Measurements from ENCODE around the gene OR2T11. TPM values are rescaled to one million over a fixed set of nuclear protein-coding genes. Genes with fewer than 3 reads are reported as not detected.
A peak's percentile ranks its signal among the peaks of the same experiment; 100 is the strongest.
"Not testable (repeated sequence)": the region's sequence is repeated elsewhere in the genome, so short reads cannot be mapped to it uniquely, and the experiment has no call there.

Gene OR2T11
- total and polyA plus RNA-seq, 8 donors: 0.04 to 0.12 (median 0.09) TPM; not detected in 5

GRCh38 chr1:248641583-248641982 lies 6.7 kb upstream of the OR2T11 start:
- H3K36me3 ChIP-seq; H3K4me3 ChIP-seq; H3K27ac ChIP-seq; H3K27me3 ChIP-seq; FAIRE-seq; intact Hi-C loops (cut with DNase I); ATAC-seq; DNase-seq; H3K4me1 ChIP-seq; H3K9me3 ChIP-seq: not testable (repeated sequence)
- 79% methylated on average over 4 of the region's 5 CpGs; no CpG with 5 or more reads in 1 of the 2 donors for WGBS, 2 donors

GRCh38 chr1:248640906-248641305 lies 6.0 kb upstream of the OR2T11 start:
- no CpG with 5 or more reads among the region's 3 CpGs for WGBS, 2 donors

DNA sequence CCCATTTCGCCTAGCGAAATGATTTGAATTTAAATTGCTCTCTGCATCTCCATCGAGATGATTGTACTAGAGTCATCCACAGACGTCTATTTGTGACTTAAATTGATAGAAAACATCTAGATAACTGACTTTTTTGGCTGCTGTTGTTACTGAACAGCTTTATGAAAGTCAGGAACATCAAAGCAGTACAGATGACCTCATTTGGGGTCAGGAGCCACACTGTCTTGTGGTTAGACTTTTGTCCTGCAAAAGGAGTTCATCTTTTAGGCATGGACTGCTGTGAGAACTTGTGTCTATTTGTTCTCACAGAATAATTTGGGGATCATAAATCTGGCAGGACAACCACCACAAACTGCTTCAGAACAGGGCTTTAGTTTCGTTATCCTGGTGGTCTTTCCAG lies 4.8 kb upstream of the OR2T11 start:
- intact Hi-C loops (cut with DNase I); DNase-seq; H3K4me1 ChIP-seq; H3K9me3 ChIP-seq; ATAC-seq; H3K36me3 ChIP-seq; H3K27ac ChIP-seq; H3K4me3 ChIP-seq; FAIRE-seq; H3K27me3 ChIP-seq: not testable (repeated sequence)
- no CpG with 5 or more reads among the region's 5 CpGs for WGBS, 2 donors

More at GRCh38 chr1:248640906-248641305, 6.0 kb upstream of the OR2T11 start:
- H3K9me3 ChIP-seq; H3K36me3 ChIP-seq; FAIRE-seq; H3K27ac ChIP-seq; H3K4me1 ChIP-seq; DNase-seq; intact Hi-C loops (cut with DNase I); H3K4me3 ChIP-seq; H3K27me3 ChIP-seq; ATAC-seq: not testable (repeated sequence)

DNA sequence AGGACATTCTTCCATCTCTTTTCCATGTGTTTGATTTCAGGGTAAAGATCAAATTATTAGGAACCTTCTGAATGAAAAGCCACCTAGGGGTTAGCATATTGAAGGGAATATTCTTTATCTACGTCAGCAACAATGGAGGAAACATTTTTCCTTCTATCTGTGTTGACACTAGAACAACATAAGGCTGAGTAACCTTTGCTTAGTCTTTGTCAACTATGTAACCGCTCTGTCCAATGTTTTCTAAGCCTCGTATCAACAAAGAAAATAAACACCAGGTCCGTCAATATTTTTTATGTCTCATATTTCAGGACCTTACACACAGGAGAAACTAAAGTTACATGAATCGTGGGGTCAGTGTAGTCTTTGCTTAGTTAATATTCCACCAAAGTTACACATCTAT lies 1.7 kb upstream of the OR2T11 start:
- ATAC-seq: peak; percentile 63 to 87 (median 68)
- DNase-seq; H3K9me3 ChIP-seq; H3K4me1 ChIP-seq; intact Hi-C loops (cut with DNase I); H3K27me3 ChIP-seq; H3K4me3 ChIP-seq; FAIRE-seq; H3K27ac ChIP-seq; H3K36me3 ChIP-seq: not testable (repeated sequence)
- 9 to 16% methylated on average over 2 of the region's 5 CpGs for WGBS, 2 donors

GRCh38 chr1:248631354-248632008 lies 3.4 kb downstream of the OR2T11 start:
- Histone ChIP-seq H3K4me1 (no peaks in the 10 kb centered on the region), H3K9me3 (no peaks in the 10 kb centered on the region), H3K27me3 (no peaks in the 10 kb centered on the region), H3K27ac (no peak overlapping the region), H3K4me3 (no peak overlapping the region), H3K36me3 (no peaks in the 10 kb centered on the region)
- intact Hi-C loops (cut with DNase I): no loop called here
- no peak for TF ChIP-seq CTCF (IDR thresholded peaks at IDR 0.05)
- ATAC-seq (no peak), DNase-seq (no peak), FAIRE-seq (no peak)
- 76 to 78% methylated on average over 7 of the region's 7 CpGs for WGBS, 2 donors

DNA sequence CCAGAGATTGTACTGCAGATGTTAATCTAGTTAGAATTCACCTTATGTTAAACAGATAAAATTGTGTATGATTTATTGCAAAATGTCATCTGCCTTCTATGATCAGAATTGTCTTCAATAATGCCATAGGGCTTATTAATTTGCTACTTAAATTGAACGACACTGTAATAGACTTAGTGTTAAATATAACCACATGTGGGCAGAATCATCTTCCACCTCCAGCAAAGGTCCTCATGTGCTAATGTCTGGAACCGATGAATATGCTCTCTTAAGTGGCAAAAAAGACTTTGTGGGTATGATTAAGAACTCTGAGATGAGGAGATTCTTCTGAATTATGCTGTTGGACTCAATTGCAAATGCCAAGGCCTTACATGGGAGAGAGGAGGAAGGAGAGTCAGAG lies 4.3 kb downstream of the OR2T11 start:
- no peak for FAIRE-seq
- intact Hi-C loops (cut with DNase I): no loop called here
- Histone ChIP-seq H3K9me3 (no peaks in the 10 kb centered on the region), H3K27ac (no peak overlapping the region), H3K36me3 (no peaks in the 10 kb centered on the region), H3K27me3 (no peaks in the 10 kb centered on the region), H3K4me1 (no peaks in the 10 kb centered on the region), H3K4me3 (no peak overlapping the region)
- no peak for DNase-seq
- no peak for TF ChIP-seq CTCF (IDR thresholded peaks at IDR 0.05)
- no peak for ATAC-seq
- 63 to 85% methylated on average over 2 of the region's 2 CpGs for WGBS, 2 donors
